Memory B cell (primary cell): ENCODE measurements around the gene TCERG1L.

Source experiments
- ATAC-seq: fragments of 150-1000 bp; cut with Tn5 transposase; 2 replicates; pipeline ENCODE4 v1.10.0; 2021; ENCODE audit warnings: low read depth, mild to moderate bottlenecking, moderate library complexity
- DNase-seq, 2 donors: peaks; one replicate each; pipeline ENCODE4 v3.0.0; 2022; ENCODE audit warnings: low spot score in 2 of 2
- H3K27ac Mint-ChIP-seq: one replicate; pipeline ENCODE4 v1.8.0; 2022; ENCODE audit warnings: mild to moderate bottlenecking, moderate library complexity, mixed read lengths
- H3K27me3 Mint-ChIP-seq: one replicate; pipeline ENCODE4 v1.8.0; 2022; ENCODE audit warnings: mixed read lengths
- H3K36me3 Mint-ChIP-seq: one replicate; pipeline ENCODE4 v1.8.0; 2022; ENCODE audit warnings: mild to moderate bottlenecking, mixed read lengths
- H3K4me1 Mint-ChIP-seq: one replicate; pipeline ENCODE4 v1.8.0; 2022; ENCODE audit warnings: mixed read lengths
- H3K4me3 Mint-ChIP-seq: one replicate; pipeline ENCODE4 v1.8.0; 2022; ENCODE audit warnings: mild to moderate bottlenecking, moderate library complexity, mixed read lengths
- H3K9me3 Mint-ChIP-seq: one replicate; pipeline ENCODE4 v1.8.0; 2022; ENCODE audit warnings: mixed read lengths

TCERG1L gene

DNA sequence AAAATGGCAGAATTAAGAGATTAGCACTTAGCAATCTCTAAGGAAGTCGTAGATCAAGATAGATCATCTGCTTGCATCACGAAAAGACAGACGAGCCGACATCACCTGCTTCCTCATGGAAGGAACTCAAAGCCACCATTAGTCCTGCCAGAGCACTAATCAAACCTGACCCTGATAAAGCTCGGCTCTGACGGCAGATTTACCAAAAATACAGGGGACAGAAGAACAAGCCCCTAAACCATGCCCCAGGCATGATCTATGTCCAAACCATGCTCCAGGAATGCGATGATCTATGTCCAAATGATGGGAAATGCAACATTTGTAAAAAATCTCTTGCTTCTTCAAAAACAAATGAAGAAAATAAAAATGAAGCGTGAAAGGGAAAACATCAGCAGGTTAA, 182.8 kb downstream of the TCERG1L start:
- Mint-ChIP-seq H3K27ac (no peak overlapping the region), H3K4me3 (no peak overlapping the region), H3K9me3 (peaks cover 1% of the 10 kb centered on the region), H3K27me3 (peaks cover 6% of the 10 kb centered on the region), H3K36me3 (no peaks in the 10 kb centered on the region), H3K4me1 (no peaks in the 10 kb centered on the region)
- DNase-seq (no peak), ATAC-seq (no peak)

DNA sequence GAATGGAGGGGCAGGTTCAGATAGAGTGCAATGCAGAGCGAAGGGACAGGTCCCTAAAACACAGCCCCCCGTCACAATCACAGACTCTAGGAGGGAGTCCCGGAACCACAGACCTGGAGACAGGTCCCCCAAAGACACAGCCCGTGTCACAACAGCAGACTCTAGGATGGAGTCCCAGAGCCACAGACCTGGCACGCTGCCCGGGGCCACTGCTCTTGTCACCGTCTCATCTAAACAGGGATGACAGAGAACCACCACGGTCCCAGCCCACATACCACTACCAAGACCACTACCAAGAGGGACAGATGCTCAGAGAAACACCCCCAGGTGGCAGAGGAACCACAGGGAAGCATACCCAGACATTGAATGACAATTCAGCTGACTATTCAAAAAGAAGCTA, 183.9 kb downstream of the TCERG1L start:
- H3K4me1 Mint-ChIP-seq, result no peaks in the 10 kb centered on the region
- DNase-seq (no peak), ATAC-seq (no peak)
- peaks cover 1% of the 10 kb centered on the region for H3K9me3 Mint-ChIP-seq
- no peak overlapping the region for H3K27ac Mint-ChIP-seq
- peaks cover 6% of the 10 kb centered on the region for H3K27me3 Mint-ChIP-seq
- no peaks in the 10 kb centered on the region for H3K36me3 Mint-ChIP-seq
- H3K4me3 Mint-ChIP-seq, result no peak overlapping the region

DNA sequence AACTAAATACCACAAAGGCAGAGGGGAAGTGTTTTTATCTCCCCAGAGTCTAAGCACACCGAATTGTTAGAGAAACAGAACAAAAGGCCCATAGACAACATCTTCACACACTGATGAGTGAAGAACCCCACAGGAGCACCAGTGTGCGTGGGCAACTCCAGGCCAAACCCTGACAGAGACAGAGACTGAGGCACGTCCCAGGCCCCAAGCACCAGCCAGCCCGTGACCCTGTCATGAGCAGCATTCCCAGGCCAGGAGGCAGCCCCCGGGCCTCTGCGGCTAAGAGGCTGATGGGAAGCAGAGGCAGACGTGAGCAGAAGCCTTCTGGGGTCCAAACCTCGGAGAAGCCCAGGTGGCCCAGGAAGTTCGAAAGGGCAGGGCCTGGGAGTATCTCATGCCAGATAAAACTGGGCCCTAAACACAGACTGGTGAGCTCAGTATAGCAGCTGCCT, 184.4 kb downstream of the TCERG1L start:
- Mint-ChIP-seq H3K36me3 (no peaks in the 10 kb centered on the region), H3K4me1 (no peaks in the 10 kb centered on the region), H3K9me3 (peaks cover 1% of the 10 kb centered on the region), H3K4me3 (no peak overlapping the region), H3K27me3 (peaks cover 6% of the 10 kb centered on the region), H3K27ac (no peak overlapping the region)
- ATAC-seq (no peak), DNase-seq (no peak)

DNA sequence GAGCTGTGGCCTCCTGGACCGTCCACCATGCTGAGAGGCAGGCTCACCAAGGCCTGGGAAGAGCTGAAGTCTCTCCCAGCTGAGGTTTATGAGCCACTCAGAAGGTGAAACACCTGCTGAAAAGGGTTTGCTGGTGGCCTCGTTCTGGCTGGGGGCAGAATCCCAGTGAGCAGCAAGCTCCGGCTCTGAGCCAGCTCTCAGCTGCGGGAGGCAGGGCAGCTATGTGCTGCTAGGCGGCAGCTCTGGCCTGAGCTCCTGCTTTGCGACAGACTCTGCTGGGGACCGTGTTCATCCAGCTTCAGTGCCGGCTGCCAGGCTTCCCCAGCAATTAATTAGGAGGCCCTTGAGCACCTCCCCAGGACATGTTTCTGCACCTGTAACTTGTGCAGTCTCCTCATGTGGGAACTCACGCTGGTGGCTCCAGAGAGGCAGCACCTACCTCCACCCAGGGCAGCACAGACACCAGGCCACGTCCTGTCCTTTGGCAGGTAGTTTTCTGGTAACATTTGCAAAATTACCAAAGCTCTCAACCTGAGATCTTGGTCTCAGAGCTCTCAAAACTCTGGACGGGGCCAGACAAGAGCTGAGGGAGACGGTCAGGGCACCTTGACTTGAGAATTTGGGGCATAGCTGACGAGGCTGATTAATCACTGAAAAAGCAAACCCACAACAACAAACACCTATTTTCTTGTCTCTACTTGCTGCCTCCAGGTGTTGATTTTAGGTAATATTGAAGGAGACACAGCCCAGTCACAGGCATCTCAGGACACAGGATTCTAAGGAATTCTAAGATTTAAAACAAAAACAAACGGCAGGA, 185.0 kb downstream of the TCERG1L start:
- Mint-ChIP-seq H3K27me3 (peaks cover 6% of the 10 kb centered on the region), H3K27ac (no peak overlapping the region), H3K36me3 (no peaks in the 10 kb centered on the region), H3K9me3 (no peaks in the 10 kb centered on the region), H3K4me1 (no peaks in the 10 kb centered on the region), H3K4me3 (no peak overlapping the region)
- no peak for ATAC-seq
- no peak for DNase-seq

DNA sequence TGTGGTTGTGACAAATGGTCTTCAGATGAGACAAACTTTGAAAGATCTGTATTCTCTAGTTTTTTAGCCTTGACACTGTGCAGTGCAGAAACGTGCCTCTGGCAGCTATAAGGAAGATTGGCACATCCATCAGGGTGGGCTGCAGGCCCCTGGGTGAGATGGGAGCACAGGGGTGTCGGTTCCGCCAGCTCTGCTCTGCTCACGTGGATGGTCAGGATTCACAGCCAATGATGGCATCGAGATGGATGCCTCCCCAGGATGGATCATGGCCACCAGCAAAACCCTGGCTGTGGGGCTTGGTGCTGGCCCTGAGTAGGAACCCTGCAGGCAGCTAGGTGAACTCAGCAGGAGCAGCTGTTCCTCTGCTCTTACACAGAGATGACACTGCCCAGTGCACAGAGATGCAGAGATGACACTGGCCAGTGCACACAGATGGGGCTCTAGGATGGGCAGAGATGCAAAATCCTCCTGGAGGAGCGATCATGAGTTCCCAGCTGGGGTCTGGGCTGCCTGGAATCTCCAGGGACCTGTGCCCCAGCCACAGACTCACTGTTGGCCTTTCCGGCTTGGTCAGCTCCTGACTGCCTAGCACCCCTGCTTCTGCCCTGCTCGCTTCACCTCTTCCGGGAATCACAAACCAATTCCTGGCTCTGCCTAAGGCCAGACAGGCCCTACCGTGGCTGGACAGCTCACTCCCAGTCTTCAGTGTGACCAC, 185.9 kb downstream of the TCERG1L start:
- Mint-ChIP-seq H3K27ac (no peak overlapping the region), H3K9me3 (no peaks in the 10 kb centered on the region), H3K4me1 (no peaks in the 10 kb centered on the region), H3K27me3 (peaks cover 6% of the 10 kb centered on the region), H3K36me3 (no peaks in the 10 kb centered on the region), H3K4me3 (no peak overlapping the region)
- no peak for DNase-seq
- ATAC-seq, result no peak

DNA sequence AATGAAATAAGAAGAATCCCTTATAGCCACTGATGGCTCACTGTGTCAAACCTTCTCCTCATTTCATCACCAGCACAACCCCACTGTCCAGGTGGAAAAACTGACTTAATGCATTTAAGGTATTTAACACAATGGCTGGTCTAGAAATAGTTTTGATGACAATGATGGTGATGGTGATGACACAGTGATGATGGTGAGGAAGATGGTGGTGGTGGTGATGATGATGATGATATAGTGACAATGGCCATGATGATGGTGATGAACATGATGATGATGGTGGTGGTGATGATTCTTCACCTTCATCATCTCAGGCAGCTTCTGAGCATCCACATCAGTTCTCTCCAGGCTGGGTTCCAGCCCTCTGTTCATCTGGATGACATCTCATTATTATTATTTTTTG, 186.6 kb downstream of the TCERG1L start:
- Mint-ChIP-seq H3K9me3 (no peaks in the 10 kb centered on the region), H3K27ac (no peak overlapping the region), H3K4me1 (no peaks in the 10 kb centered on the region), H3K36me3 (no peaks in the 10 kb centered on the region), H3K4me3 (no peak overlapping the region), H3K27me3 (peaks cover 6% of the 10 kb centered on the region)
- ATAC-seq, result no peak
- no peak for DNase-seq

DNA sequence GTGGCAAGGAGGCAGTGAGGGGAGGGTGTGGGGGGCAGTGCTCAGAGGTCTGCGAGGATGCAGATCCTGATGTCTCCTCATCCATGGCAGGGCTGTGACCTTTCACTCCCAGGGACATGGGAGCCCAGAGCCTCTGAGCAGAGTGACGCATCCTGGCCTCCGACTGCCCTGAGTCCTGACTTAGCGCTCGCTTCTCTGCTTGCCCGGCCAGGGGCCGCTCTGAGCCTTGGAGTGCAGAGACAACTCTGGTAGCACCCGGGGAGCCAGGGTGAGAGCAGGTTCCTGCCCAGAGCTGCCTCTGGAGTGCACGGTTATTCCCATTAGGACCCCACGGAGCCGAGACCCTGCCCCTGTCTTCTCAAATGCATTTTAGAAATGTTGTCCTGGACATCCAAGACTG, 188.0 kb downstream of the TCERG1L start:
- no peak overlapping the region for H3K27ac Mint-ChIP-seq

DNA sequence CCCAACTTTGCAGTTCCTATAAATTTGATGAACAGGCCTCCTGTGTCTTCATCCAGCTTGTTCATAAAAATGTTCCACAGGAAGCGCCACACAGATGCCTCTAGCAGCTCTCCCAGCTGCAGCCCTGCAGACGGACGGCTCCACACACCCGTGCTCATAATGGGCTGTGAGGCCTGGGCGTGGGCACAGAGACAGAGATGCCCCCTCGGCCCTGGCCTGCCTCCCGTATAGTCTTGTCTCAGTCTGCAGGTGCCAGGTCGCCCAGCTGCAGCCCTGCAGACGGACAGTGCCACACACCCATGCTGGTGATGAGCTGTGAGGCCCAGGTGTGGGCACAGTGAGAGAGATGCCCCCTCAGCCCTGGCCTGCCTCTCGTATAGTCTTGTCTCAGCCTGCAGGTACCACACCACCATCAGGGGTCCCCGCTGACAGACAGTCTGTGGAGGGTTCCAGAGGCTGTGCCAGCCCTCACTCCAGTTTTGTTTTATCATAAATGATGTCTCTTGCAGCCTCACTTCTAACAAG, 189.9 kb downstream of the TCERG1L start:
- DNase-seq (no peak), ATAC-seq (no peak)
- Mint-ChIP-seq H3K27ac (no peak overlapping the region), H3K27me3 (peaks cover 4% of the 10 kb centered on the region), H3K36me3 (no peaks in the 10 kb centered on the region), H3K4me1 (no peaks in the 10 kb centered on the region), H3K4me3 (no peak overlapping the region), H3K9me3 (no peaks in the 10 kb centered on the region)

More for the DNA sequence above, 188.0 kb downstream of the TCERG1L start:
- Mint-ChIP-seq H3K4me3 (no peak overlapping the region), H3K36me3 (no peaks in the 10 kb centered on the region), H3K9me3 (no peaks in the 10 kb centered on the region), H3K4me1 (no peaks in the 10 kb centered on the region), H3K27me3 (peaks cover 4% of the 10 kb centered on the region)
- ATAC-seq, result no peak
- no peak for DNase-seq

DNA sequence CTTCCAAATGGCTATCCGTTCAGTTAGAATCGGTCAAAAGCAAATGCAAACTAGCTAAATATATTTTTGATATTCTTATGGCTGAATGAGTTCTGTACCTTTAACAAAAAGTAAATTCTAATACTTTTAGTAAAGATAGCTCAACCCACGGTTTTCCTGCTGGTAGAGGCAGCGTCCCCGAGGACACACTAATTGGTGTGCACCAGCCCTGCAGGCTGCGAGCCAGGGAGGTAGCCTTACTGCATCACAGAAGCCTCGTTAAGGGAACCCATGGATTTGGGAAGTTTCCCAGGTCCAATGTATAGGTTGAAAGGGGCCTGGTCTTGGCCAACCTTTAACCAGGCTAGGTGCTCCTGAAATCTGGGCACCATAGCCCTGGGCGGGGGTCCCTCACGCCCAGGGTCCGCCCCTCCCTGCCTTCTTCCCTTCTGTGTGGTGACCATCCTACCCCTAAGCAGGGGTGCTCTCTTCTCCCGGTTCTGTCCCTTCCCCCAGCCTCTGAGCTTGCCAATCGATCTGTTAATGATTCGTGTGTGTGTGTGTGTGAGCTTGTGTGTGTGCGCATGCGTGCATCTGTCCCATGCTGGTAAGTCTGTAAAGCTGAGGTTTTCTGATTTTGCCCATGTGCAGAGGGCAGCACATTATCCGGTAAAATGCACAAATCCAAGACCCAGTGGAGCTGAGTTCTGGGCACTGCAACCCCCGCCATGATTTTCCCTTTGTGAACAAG, 191.7 kb downstream of the TCERG1L start:
- DNase-seq (no peak), ATAC-seq (no peak)
- Mint-ChIP-seq H3K4me1 (no peaks in the 10 kb centered on the region), H3K27ac (no peak overlapping the region), H3K9me3 (no peaks in the 10 kb centered on the region), H3K4me3 (no peak overlapping the region), H3K27me3 (no peaks in the 10 kb centered on the region), H3K36me3 (no peaks in the 10 kb centered on the region)

DNA sequence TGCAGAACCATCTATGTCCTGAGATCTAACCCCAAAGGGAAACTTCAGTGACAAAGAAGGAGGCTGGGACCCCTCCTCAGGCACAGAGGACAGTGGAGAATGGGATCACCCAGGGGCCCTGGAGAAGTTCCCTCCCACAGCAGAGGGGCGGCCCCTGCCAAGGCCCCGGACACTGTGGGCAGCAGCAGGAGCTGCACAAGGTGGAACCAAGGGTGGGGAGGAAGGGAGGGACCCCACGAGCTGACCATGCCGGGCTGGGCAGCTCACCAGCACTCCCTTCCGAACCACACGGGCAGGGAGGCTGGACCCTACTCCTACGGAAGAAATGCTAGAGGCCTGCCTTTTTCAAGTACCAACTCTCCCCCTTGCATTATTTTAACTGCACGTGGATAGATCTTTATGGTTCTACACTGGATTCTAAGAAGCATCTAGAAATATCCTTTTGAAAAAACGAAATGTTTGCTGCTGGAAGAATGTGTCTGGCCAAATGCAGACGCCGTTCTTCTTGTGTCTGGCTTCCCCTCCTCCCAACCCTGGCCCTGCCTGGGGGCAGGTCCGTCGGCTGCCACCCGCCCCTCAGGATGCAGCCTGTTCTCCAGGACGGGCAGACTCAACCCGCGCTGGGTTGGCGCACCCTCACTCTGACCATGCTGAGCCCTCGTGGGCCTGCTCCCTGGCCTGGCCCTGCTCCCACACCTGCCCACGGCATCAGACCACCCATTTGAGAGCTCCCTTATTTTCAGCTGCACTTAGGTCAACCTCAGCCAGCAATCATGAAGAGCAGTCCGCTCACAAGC, 193.9 kb downstream of the TCERG1L start:
- no peaks in the 10 kb centered on the region for H3K9me3 Mint-ChIP-seq
- ATAC-seq, result no peak
- no peak overlapping the region for H3K27ac Mint-ChIP-seq
- no peaks in the 10 kb centered on the region for H3K27me3 Mint-ChIP-seq
- DNase-seq, result no peak
- H3K4me3 Mint-ChIP-seq, result no peak overlapping the region
- no peaks in the 10 kb centered on the region for H3K36me3 Mint-ChIP-seq
- H3K4me1 Mint-ChIP-seq, result no peaks in the 10 kb centered on the region

DNA sequence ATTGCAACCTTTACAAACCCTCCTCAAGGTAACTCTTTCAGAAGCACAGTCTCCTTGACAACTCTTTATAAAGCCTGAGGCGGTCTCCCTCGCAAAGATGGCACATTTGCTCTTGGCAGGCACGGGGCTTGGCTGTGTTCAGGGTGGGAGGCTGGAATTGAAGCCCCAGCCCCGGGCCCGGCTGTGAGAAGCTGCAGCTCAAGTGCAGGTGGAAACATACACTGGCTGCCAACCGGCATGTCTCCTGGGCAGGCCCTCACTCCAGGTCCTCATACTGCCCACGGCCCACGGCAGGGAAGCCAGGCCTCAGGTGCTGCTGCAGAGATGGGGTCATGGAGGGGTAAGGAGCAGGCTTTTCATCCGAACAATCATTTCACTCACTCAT, 194.5 kb downstream of the TCERG1L start:
- no peak overlapping the region for H3K4me3 Mint-ChIP-seq

DNA sequence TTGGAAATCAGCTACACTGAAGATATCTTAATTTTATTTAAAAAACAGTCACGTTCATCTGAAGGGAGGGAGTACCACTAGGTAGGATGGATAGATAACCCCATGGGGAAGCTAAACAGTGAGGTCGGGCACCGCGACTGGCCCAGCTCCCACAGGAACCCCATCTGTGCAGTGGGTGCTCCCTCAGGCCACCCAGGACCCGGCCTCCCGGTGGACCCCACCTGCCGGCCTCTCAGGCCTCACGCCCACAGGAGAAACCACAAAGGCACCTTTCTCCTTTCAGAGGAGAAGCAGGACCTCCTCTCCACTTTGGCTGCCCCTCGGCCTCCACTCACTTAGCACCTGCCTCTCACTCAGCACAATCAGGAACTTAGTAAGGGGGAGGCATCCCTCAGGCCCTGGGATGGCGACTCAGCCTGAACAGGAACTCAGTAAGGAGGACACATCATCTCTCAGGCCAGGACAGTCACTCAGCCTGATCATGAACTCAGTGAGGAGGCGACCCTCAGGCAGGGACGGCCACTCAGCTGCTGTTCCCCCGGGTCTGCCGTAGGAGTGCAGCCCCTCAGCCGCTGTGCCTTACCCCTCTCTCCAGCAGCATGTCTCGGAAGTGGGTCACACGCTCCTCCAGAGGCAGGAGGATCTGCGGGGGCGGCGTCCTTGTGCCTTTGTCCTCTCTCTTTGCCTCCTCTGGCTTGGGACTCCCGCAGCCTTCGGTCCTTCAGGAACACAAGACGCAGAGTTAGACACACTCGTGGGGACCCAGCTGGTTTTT, 195.1 kb downstream of the TCERG1L start:
- Mint-ChIP-seq H3K27ac (no peak overlapping the region), H3K4me1 (no peaks in the 10 kb centered on the region), H3K4me3 (no peak overlapping the region)

More for the DNA sequence above, 194.5 kb downstream of the TCERG1L start:
- no peaks in the 10 kb centered on the region for H3K36me3 Mint-ChIP-seq
- no peak overlapping the region for H3K27ac Mint-ChIP-seq
- no peak for DNase-seq
- no peaks in the 10 kb centered on the region for H3K9me3 Mint-ChIP-seq
- H3K4me1 Mint-ChIP-seq, result no peaks in the 10 kb centered on the region
- no peak for ATAC-seq
- H3K27me3 Mint-ChIP-seq, result no peaks in the 10 kb centered on the region

DNA sequence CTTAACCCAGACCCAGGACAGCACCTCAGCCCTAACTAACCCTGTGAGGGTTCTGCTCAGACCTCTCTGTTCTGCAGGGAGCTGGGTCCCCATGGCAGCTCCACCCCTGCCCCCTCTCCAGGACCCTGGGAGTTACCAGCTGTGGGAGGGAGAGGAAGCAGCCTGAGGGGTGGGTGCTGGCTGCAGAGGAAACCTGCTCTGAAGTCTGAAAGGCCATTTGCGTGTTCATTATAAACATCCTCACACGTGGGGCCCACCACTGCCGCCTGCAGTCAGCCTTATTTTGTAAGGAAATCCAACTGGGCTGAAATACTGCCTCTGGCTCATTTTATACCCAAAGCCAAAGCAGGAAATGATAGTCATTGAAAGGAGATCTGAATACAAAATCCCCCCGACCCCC, 195.7 kb downstream of the TCERG1L start:
- H3K27ac Mint-ChIP-seq, result no peak overlapping the region
- H3K36me3 Mint-ChIP-seq, result no peaks in the 10 kb centered on the region
- no peaks in the 10 kb centered on the region for H3K27me3 Mint-ChIP-seq

More for the DNA sequence above, 195.1 kb downstream of the TCERG1L start:
- Mint-ChIP-seq H3K9me3 (no peaks in the 10 kb centered on the region), H3K36me3 (no peaks in the 10 kb centered on the region), H3K27me3 (no peaks in the 10 kb centered on the region)
- DNase-seq (no peak), ATAC-seq (no peak)

More for the DNA sequence above, 195.7 kb downstream of the TCERG1L start:
- no peak for ATAC-seq
- no peaks in the 10 kb centered on the region for H3K4me1 Mint-ChIP-seq
- no peak overlapping the region for H3K4me3 Mint-ChIP-seq
- H3K9me3 Mint-ChIP-seq, result no peaks in the 10 kb centered on the region
- no peak for DNase-seq
